Glutamatergic neuron (in vitro differentiated cells): ENCODE measurements around the gene ROS1. TPM values are rescaled to one million over a fixed set of nuclear protein-coding genes. Genes with fewer than 3 reads are reported as not detected.
"Not testable (repeated sequence)": the region's sequence is repeated elsewhere in the genome, so short reads cannot be mapped to it uniquely, and the experiment has no call there.

ENCODE experiments used
- DNase-seq: peaks from one replicate; pipeline ENCODE4 v3.0.0; 2022
- H3K27ac Mint-ChIP-seq: one replicate; pipeline ENCODE4 v1.8.0; 2020; ENCODE audit warnings: mild to moderate bottlenecking, mixed read lengths, inconsistent platforms; ENCODE audit not compliant: unreplicated experiment
- H3K27me3 Mint-ChIP-seq: one replicate; pipeline ENCODE4 v1.8.0; 2020; ENCODE audit warnings: mild to moderate bottlenecking, moderate library complexity, mixed read lengths, inconsistent platforms; ENCODE audit not compliant: unreplicated experiment
- H3K36me3 Mint-ChIP-seq: one replicate; pipeline ENCODE4 v1.8.0; 2020; ENCODE audit warnings: mild to moderate bottlenecking, mixed read lengths, inconsistent platforms; ENCODE audit not compliant: unreplicated experiment
- H3K4me1 Mint-ChIP-seq: one replicate; pipeline ENCODE4 v1.8.0; 2020; ENCODE audit warnings: mild to moderate bottlenecking, low read depth, mixed read lengths, inconsistent platforms; ENCODE audit not compliant: unreplicated experiment
- H3K4me3 Mint-ChIP-seq: one replicate; pipeline ENCODE4 v1.8.0; 2020; ENCODE audit warnings: mild to moderate bottlenecking, mixed read lengths, inconsistent platforms; ENCODE audit not compliant: unreplicated experiment
- H3K9me3 Mint-ChIP-seq: one replicate; pipeline ENCODE4 v1.8.0; 2020; ENCODE audit warnings: mild to moderate bottlenecking, moderate library complexity, mixed read lengths, inconsistent platforms; ENCODE audit not compliant: unreplicated experiment
- CTCF ChIP-seq: fragments of 200-600 bp; sonication (generic); IDR thresholded peaks from one replicate; pipeline ENCODE4 v1.5.0; 2021; ENCODE audit not compliant: partially characterized antibody, unreplicated experiment
- total RNA-seq: library from RNA; stranded (reverse); fragmentation: NEBNext Ultra II Directional; extraction: Animal tissue kit (Norgen Biotek cat#: 25700); gene quantifications from one replicate; pipeline ENCODE4 v1.2.1, GENCODE V29; 2021; ENCODE audit not compliant: unreplicated experiment

Gene ROS1
- total RNA-seq, 1 donor from 2014 or later, result not detected

GRCh38 chr6:117373211-117373813 lies 52.4 kb downstream of the ROS1 start:
- peaks cover 3% of the 10 kb centered on the region for H3K9me3 Mint-ChIP-seq
- TF ChIP-seq CTCF, result no peak
- H3K4me1 Mint-ChIP-seq, result peaks cover 3% of the 10 kb centered on the region
- H3K36me3 Mint-ChIP-seq, result no peaks in the 10 kb centered on the region
- H3K4me3 Mint-ChIP-seq, result no peak overlapping the region
- no peak for DNase-seq
- no peak overlapping the region for H3K27ac Mint-ChIP-seq
- H3K27me3 Mint-ChIP-seq, result peaks cover 1% of the 10 kb centered on the region

GRCh38 chr6:117372289-117372688 lies 53.5 kb downstream of the ROS1 start:
- H3K4me3 Mint-ChIP-seq, H3K4me1 Mint-ChIP-seq, H3K36me3 Mint-ChIP-seq, H3K27me3 Mint-ChIP-seq, H3K27ac Mint-ChIP-seq, DNase-seq, H3K9me3 Mint-ChIP-seq: not testable (repeated sequence)

DNA sequence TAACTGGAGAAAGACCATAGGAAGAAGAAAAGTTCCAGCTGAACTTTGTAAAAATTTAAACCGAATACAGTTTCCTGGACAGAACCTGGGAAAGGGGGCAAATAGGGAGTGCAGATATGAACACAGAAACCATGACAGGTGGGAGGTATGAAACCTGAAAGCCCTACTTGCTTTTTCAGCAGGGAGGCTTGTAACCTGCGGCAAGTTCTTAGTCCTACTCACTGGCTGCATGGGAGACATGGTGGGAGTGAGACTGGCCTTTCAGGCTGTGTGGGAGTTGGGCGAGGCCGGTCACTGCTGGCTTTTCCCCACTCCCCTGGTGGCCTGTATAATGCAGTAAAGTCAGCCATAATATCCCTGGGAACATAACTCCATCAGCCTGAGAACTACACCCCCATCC lies 54.2 kb downstream of the ROS1 start:
- Mint-ChIP-seq H3K9me3 (peaks cover 3% of the 10 kb centered on the region), H3K27ac (no peak overlapping the region), H3K36me3 (no peaks in the 10 kb centered on the region), H3K4me3 (no peak overlapping the region), H3K27me3 (peaks cover 1% of the 10 kb centered on the region), H3K4me1 (peaks cover 3% of the 10 kb centered on the region)
- no peak for DNase-seq
- TF ChIP-seq CTCF, result no peak

GRCh38 chr6:117359581-117359980 lies 66.2 kb downstream of the ROS1 start:
- Mint-ChIP-seq H3K36me3 (no peaks in the 10 kb centered on the region), H3K4me3 (no peak overlapping the region), H3K4me1 (no peaks in the 10 kb centered on the region), H3K27me3 (no peaks in the 10 kb centered on the region), H3K27ac (no peak overlapping the region), H3K9me3 (no peaks in the 10 kb centered on the region)
- no peak for DNase-seq
- no peak for TF ChIP-seq CTCF

GRCh38 chr6:117354671-117355070 lies 71.1 kb downstream of the ROS1 start:
- Mint-ChIP-seq H3K4me1 (no peaks in the 10 kb centered on the region), H3K27ac (no peak overlapping the region), H3K9me3 (no peaks in the 10 kb centered on the region), H3K36me3 (no peaks in the 10 kb centered on the region), H3K4me3 (no peak overlapping the region), H3K27me3 (no peaks in the 10 kb centered on the region)
- TF ChIP-seq CTCF, result no peak
- no peak for DNase-seq
